ENCODE measurements around the gene BRIP1.
"Not testable (repeated sequence)": the region's sequence is repeated elsewhere in the genome, so short reads cannot be mapped to it uniquely, and the experiment has no call there.

Gene BRIP1

GRCh38 chr17:61713035-61713434 is 150.3 kb downstream of the BRIP1 start:
- FAIRE-seq (no peak), DNase-seq (ENCODE audit: insufficient read length, low spot score) (no peak)

DNA sequence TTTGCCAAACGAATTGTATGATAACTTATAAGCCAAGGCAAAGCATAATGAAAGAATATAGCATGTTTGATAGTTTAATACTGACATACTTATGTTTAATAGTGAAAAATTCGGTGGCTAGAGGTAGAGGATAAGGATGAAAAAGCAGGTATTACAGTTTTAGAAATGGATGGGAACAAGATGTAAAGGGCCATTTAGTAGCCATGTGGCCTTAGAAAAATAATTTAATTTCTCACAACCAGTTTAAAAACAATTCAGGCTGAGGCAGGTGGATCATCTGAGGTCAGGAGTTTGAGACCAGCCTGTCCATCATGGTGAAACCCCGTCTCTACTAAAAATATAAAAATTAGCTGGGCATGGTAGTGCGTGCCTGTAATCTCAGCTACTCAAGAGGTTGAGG is 152.8 kb downstream of the BRIP1 start:
- peak; percentile 65 for FAIRE-seq

GRCh38 chr17:61709567-61709966 is 153.8 kb downstream of the BRIP1 start:
- DNase-seq (ENCODE audit: insufficient read length, low spot score) (no peak), FAIRE-seq (no peak)

More for the DNA sequence above, 152.8 kb downstream of the BRIP1 start:
- no peak for DNase-seq (ENCODE audit: insufficient read length, low spot score)

DNA sequence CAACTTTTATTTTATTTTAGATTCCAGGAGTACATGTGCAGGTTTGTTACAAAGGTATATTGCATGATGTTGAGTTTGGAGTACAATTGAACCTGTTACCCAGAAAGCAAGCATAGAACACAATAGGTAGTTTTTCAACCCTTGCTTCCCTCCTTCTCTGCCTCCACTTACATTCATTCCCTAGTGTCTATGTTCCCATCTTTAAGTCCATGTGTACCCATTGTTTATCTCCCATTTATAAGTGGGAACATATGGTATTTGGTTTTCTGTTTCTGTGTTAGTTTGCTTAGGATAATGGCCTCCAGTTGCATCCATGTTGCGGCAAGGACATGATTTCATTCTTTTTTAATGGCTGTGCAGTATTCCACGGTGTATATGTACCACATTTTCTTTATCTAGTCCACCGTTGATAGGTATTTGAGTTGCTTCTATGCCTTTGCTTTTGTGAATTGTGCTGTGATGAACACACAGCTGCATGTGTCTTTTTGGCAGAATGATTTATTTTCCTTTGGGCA is 158.3 kb downstream of the BRIP1 start:
- FAIRE-seq (peak; percentile 52), DNase-seq (ENCODE audit: insufficient read length, low spot score) (no peak)

DNA sequence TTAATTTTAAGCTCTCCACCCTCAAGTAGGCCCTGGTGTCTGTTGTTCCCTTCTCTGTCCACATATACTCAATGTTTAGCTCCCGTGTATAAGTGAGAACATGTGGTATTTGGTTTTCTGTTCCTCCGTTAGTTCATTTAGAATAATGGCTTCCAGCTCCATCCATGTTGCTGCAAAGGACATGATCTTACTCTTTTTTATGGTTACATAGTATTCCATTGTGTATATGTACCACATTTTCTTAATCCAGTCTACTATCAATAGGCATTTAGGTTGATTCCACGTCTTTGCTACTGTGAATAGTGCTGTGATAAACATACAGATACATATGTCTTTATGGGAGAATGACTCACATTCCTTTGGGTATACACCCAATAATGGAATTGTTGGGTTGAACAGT is 160.9 kb downstream of the BRIP1 start:
- FAIRE-seq (peak; percentile 55), DNase-seq (ENCODE audit: insufficient read length, low spot score) (no peak)

- no peak for FAIRE-seq
- no peak for DNase-seq (ENCODE audit: insufficient read length, low spot score)
Measured at GRCh38 chr17:61701978-61702377, 161.3 kb downstream of the BRIP1 start.

DNA sequence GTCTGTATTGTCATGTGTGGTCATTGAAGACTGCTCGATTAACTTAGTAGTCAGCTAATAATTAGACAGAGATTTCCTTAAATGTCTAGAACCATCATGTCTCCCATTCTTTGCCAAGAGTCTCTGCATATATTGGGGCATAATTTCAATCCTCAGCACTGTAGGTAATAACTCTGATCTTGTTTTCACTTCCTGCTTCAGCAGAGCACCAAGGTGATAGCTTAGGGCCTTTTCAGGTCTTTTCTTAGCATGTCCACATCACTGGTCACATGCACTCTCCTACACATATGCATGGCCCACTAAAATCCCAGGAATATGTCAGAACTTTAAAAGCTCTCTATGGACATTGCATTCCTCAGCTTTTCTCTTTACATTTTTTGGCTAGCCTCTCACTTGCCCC is 162.0 kb downstream of the BRIP1 start:
- FAIRE-seq (no peak), DNase-seq (ENCODE audit: insufficient read length, low spot score) (no peak)

- DNase-seq (ENCODE audit: insufficient read length, low spot score), result no peak
- no peak for FAIRE-seq
Measured at GRCh38 chr17:61700252-61700651, 163.1 kb downstream of the BRIP1 start.

- DNase-seq (ENCODE audit: insufficient read length, low spot score) (no peak), FAIRE-seq (peak; percentile 33)
Measured at GRCh38 chr17:61699694-61700093, 163.6 kb downstream of the BRIP1 start.

GRCh38 chr17:61699032-61699431 is 164.3 kb downstream of the BRIP1 start:
- no peak for FAIRE-seq

GRCh38 chr17:61698244-61698643 is 165.1 kb downstream of the BRIP1 start:
- FAIRE-seq, result no peak

More at GRCh38 chr17:61699032-61699431, 164.3 kb downstream of the BRIP1 start:
- DNase-seq (ENCODE audit: insufficient read length, low spot score), result no peak

DNA sequence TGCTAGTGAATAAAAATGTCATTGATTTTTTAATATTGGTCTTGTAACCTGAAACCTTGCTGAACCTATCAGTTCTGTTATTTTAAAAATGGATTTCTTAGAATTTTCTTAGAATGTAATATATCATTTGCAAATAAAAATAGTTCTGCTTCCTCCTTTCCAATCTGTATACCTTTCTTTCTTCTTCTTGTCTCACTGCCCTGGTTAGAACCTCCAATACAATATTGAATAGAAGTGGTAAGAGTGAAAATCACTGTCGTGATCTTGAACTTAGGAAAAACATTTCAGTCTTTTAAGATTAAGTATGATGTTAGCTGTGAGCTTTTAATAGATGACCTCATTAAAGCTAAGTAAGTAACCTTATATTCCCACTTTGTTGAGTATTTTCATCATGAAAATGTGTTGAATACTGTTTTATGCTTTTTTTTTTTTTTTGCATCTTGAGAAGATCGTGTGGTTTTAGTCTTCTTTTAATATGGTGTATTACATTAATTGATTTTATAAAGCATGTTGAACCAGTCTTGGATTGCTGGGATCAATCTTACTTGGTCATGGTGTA is 167.5 kb downstream of the BRIP1 start:
- FAIRE-seq (no peak), DNase-seq (ENCODE audit: insufficient read length, low spot score) (no peak)

More at GRCh38 chr17:61698244-61698643, 165.1 kb downstream of the BRIP1 start:
- no peak for DNase-seq (ENCODE audit: insufficient read length, low spot score)

GRCh38 chr17:61694095-61694494 is 169.2 kb downstream of the BRIP1 start:
- no peak for DNase-seq (ENCODE audit: insufficient read length, low spot score)
- no peak for FAIRE-seq

GRCh38 chr17:61689610-61690180 is 173.6 kb downstream of the BRIP1 start:
- peak; percentile 86 for FAIRE-seq
- DNase-seq (ENCODE audit: insufficient read length, low spot score), result no peak

GRCh38 chr17:61687769-61688168 is 175.6 kb downstream of the BRIP1 start:
- FAIRE-seq (no peak), DNase-seq (ENCODE audit: insufficient read length, low spot score) (no peak)

DNA sequence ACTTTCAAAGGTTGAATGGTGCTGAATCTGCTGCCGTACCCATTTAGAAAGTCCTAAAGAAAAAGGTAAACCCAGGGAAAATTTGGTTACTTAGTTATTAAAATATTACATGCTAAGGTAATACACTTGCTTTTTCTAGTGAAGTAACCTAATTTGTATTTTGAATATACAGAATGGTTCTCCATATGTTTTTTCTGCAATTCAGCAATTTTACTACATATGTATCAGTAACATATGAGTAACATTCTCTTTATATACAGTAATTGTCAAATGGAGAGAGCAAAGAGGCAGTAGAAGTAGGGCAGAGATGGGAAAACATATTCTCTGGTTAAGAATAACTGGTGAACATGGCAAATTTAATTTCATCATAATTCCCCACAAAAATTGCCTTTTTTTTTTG is 177.2 kb downstream of the BRIP1 start:
- no peak for FAIRE-seq

GRCh38 chr17:61684818-61685217 is 178.5 kb downstream of the BRIP1 start:
- FAIRE-seq, result no peak
- no peak for DNase-seq (ENCODE audit: insufficient read length, low spot score)

More for the DNA sequence above, 177.2 kb downstream of the BRIP1 start:
- DNase-seq (ENCODE audit: insufficient read length, low spot score), result no peak

GRCh38 chr17:61684172-61684571 is 179.2 kb downstream of the BRIP1 start:
- FAIRE-seq (no peak), DNase-seq (ENCODE audit: insufficient read length, low spot score) (no peak)

- no peak for FAIRE-seq
- no peak for DNase-seq (ENCODE audit: insufficient read length, low spot score)
Measured at GRCh38 chr17:61683466-61683865, 179.9 kb downstream of the BRIP1 start.

GRCh38 chr17:61680921-61681320 is 182.4 kb downstream of the BRIP1 start:
- FAIRE-seq (no peak), DNase-seq (ENCODE audit: insufficient read length, low spot score) (no peak)

GRCh38 chr17:61678339-61678738 is 185.0 kb downstream of the BRIP1 start:
- DNase-seq (ENCODE audit: insufficient read length, low spot score), result no peak

DNA sequence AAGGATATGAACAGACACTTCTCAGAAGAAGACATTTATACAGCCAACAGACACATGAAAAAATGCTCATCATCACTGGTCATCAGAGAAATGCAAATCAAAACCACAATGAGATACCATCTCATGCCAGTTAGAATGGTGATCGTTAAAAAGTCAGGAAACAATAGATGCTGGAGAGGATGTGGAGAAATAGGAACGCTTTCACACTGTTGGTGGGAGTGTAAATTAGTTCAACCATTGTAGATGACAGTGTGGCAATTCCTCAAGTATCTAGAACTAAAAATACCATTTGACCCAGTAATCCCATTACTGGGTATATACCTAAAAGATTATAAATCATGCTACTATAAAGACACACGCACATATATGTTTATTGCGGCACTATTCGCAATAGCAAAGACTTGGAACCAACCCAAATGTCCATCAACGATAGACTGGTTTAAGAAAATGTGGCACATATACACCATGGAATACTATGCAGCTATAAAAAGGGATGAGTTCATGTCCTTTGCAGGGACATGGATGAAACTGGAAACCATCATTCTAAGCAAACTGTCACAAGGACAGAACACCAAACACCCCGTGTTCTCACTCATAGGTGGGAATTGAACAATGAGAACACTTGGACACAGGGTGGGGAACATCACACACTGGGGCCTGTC is 186.0 kb downstream of the BRIP1 start:
- FAIRE-seq; DNase-seq (ENCODE audit: insufficient read length, low spot score): not testable (repeated sequence)

More at GRCh38 chr17:61678339-61678738, 185.0 kb downstream of the BRIP1 start:
- no peak for FAIRE-seq
